CD4-positive, alpha-beta T cell (primary cell): ENCODE data around the gene FGD5. TPM values are rescaled to one million over a fixed set of nuclear protein-coding genes. Genes with fewer than 3 reads are reported as not detected.

Experiments used
- ATAC-seq: fragments of 200-7000 bp; cut with Tn5 transposase; one replicate; pipeline ENCODE4 v1.10.0; 2022; ENCODE audit warnings: mild to moderate bottlenecking; ENCODE audit not compliant: poor library complexity
- CTCF ChIA-PET: fragments of 350-600 bp; sonication (Branson Sonifier 250); formaldehyde crosslinking; loops from one replicate; lab custom pipeline; 2021; ENCODE audit warnings: antibody characterized with exemption, inconsistent platforms; lab: Charles Lee
- POLR2A ChIA-PET: fragments of 350-600 bp; sonication (Branson Sonifier 250); formaldehyde crosslinking; loops from one replicate; lab custom pipeline; 2021; ENCODE audit warnings: antibody characterized with exemption, inconsistent platforms; lab: Charles Lee
- DNase-seq, 14 experiments: peaks; one replicate each; pipeline ENCODE4 v3.0.0-alpha.2; 2013 to 2020; ENCODE audit warnings: mixed read lengths in 2 of 14
- H3K27ac ChIP-seq, 2 donors: one replicate each; pipeline versions ENCODE4 v1.5.1 to v1.7.0; 2013; ENCODE audit warnings: low read length in 2 of 2, low read depth in 1 of 2, mild to moderate bottlenecking in 1 of 2
- H3K27me3 ChIP-seq, 2 experiments: 1 replicate in 1 of 2; 2 replicates in 1 of 2; pipeline versions ENCODE4 v1.6.1 to v1.7.0; 2013; ENCODE audit warnings: low read length in 2 of 2, control low read depth in 1 of 2, mild to moderate bottlenecking in 1 of 2, moderate library complexity in 1 of 2; ENCODE audit not compliant: insufficient read depth in 2 of 2, control insufficient read depth in 1 of 2
- H3K36me3 ChIP-seq: one replicate; pipeline ENCODE4 v1.6.1; 2013; ENCODE audit warnings: low read length, control low read depth; ENCODE audit not compliant: insufficient read depth
- H3K4me1 ChIP-seq: one replicate; pipeline ENCODE4 v1.6.1; 2013; ENCODE audit warnings: low read length, control low read depth; ENCODE audit not compliant: insufficient read depth
- H3K4me3 ChIP-seq: one replicate; pipeline ENCODE4 v1.5.1; 2013; ENCODE audit warnings: mild to moderate bottlenecking, low read length, moderate library complexity
- H3K9me3 ChIP-seq, 2 experiments: 1 replicate in 1 of 2; 2 replicates in 1 of 2; pipeline versions ENCODE4 v1.6.1 to v1.7.0; 2013; ENCODE audit warnings: low read length in 2 of 2, mild to moderate bottlenecking in 2 of 2, control low read depth in 1 of 2, moderate library complexity in 1 of 2; ENCODE audit not compliant: control insufficient read depth in 1 of 2, insufficient read depth in 1 of 2
- H3K27ac Mint-ChIP-seq: one replicate; pipeline ENCODE4 v1.8.0; 2020; ENCODE audit warnings: mixed read lengths
- H3K27me3 Mint-ChIP-seq: one replicate; pipeline ENCODE4 v1.8.0; 2021; ENCODE audit warnings: mixed read lengths
- H3K36me3 Mint-ChIP-seq: one replicate; pipeline ENCODE4 v1.8.0; 2021; ENCODE audit warnings: low read depth, mixed read lengths
- H3K4me1 Mint-ChIP-seq: one replicate; pipeline ENCODE4 v1.8.0; 2021; ENCODE audit warnings: low read depth, mixed read lengths
- H3K4me3 Mint-ChIP-seq: one replicate; pipeline ENCODE4 v1.8.0; 2020; ENCODE audit warnings: mild to moderate bottlenecking, mixed read lengths
- H3K9me3 Mint-ChIP-seq: one replicate; pipeline ENCODE4 v1.8.0; 2020; ENCODE audit warnings: mixed read lengths
- CTCF ChIP-seq: fragments of 200-600 bp; IDR thresholded peaks from one replicate; pipeline ENCODE4 v1.8.0; 2022; ENCODE audit warnings: antibody characterized with exemption, mild to moderate bottlenecking
- intact Hi-C, 2 experiments: fragments of 100-400 bp; cut with DNase I in 1 of 2; cut with micrococcal nuclease in 1 of 2; formaldehyde crosslinking; loops; one replicate each; pipeline versions ENCODE4 v1.15.1 to v1.9.0; 2023 to 2025; cut with DNase I, micrococcal nuclease
- total RNA-seq, 174 experiments: library from RNA in 2 of 174; stranded (reverse) in 2 of 174; gene quantifications; one replicate each; pipeline ENCODE4 v1.2.3 and lab custom pipeline; 2021 to 2026

Gene FGD5
- total RNA-seq, 2 experiments from 2014 or later: not detected

- Mint-ChIP-seq H3K27ac (no peak overlapping the region), H3K9me3 (no peaks in the 10 kb centered on the region), H3K27me3 (no peaks in the 10 kb centered on the region), H3K4me1 (peaks cover 21% of the 10 kb centered on the region), H3K36me3 (no peaks in the 10 kb centered on the region), H3K4me3 (no peak overlapping the region)
- no peak for TF ChIP-seq CTCF
- Histone ChIP-seq H3K27me3 (no peaks in the 10 kb centered on the region), H3K9me3 (peaks cover 0 to 4% of the 10 kb centered on the region in 2 experiments), H3K27ac (no peak overlapping the region), H3K36me3 (no peaks in the 10 kb centered on the region), H3K4me1 (peaks cover 18% of the 10 kb centered on the region), H3K4me3 (no peak overlapping the region)
- ATAC-seq (no peak), DNase-seq (no peak)
- ChIA-PET CTCF (no interaction called here), POLR2A (no interaction called here)
- intact Hi-C loops: no loop called here
Measured at GRCh38 chr3:14875411-14876175, 56.8 kb downstream of the FGD5 start.

GRCh38 chr3:14876921-14877333 lies 58.2 kb downstream of the FGD5 start:
- no peak for TF ChIP-seq CTCF

GRCh38 chr3:14877469-14877868 lies 58.7 kb downstream of the FGD5 start:
- TF ChIP-seq CTCF: no peak
- POLR2A ChIA-PET: no interaction called here
- ATAC-seq: no peak
- H3K27ac Mint-ChIP-seq: no peak overlapping the region
- H3K9me3 ChIP-seq: peaks cover 0 to 4% of the 10 kb centered on the region in 2 experiments
- no peak overlapping the region for H3K4me3 ChIP-seq
- CTCF ChIA-PET: no interaction called here
- H3K36me3 ChIP-seq: no peaks in the 10 kb centered on the region
- peaks cover 37% of the 10 kb centered on the region for H3K4me1 ChIP-seq
- no peak for DNase-seq
- no peaks in the 10 kb centered on the region for H3K36me3 Mint-ChIP-seq
- H3K4me1 Mint-ChIP-seq: peaks cover 35% of the 10 kb centered on the region
- H3K4me3 Mint-ChIP-seq: no peak overlapping the region
- H3K27me3 Mint-ChIP-seq: no peaks in the 10 kb centered on the region
- H3K9me3 Mint-ChIP-seq: no peaks in the 10 kb centered on the region
- intact Hi-C loops: no loop called here
- no peaks in the 10 kb centered on the region for H3K27me3 ChIP-seq
- H3K27ac ChIP-seq: no peak overlapping the region

More at GRCh38 chr3:14876921-14877333, 58.2 kb downstream of the FGD5 start:
- no peak overlapping the region for H3K4me3 ChIP-seq
- POLR2A ChIA-PET: no interaction called here
- H3K4me1 ChIP-seq: peaks cover 32% of the 10 kb centered on the region
- H3K36me3 ChIP-seq: no peaks in the 10 kb centered on the region
- H3K27me3 ChIP-seq: no peaks in the 10 kb centered on the region
- H3K27ac ChIP-seq: no peak overlapping the region
- peaks cover 0 to 4% of the 10 kb centered on the region in 2 experiments for H3K9me3 ChIP-seq
- H3K27ac Mint-ChIP-seq: no peak overlapping the region
- intact Hi-C loops: no loop called here
- CTCF ChIA-PET: no interaction called here
- H3K4me3 Mint-ChIP-seq: no peak overlapping the region
- no peaks in the 10 kb centered on the region for H3K27me3 Mint-ChIP-seq
- DNase-seq (no peak), ATAC-seq (no peak)
- H3K9me3 Mint-ChIP-seq: no peaks in the 10 kb centered on the region
- H3K36me3 Mint-ChIP-seq: no peaks in the 10 kb centered on the region
- peaks cover 30% of the 10 kb centered on the region for H3K4me1 Mint-ChIP-seq
